ENCODE measurements around the gene RAB8B. TPM values are rescaled to one million over a fixed set of nuclear protein-coding genes. Genes with fewer than 3 reads are reported as not detected.

Gene RAB8B
- total and polyA plus RNA-seq, 9 of the 15 experiments (the other 6 are each of a cell fraction or from before 2014, with no cell fraction given): 7.8 to 32.1 (median 24.2) TPM

DNA sequence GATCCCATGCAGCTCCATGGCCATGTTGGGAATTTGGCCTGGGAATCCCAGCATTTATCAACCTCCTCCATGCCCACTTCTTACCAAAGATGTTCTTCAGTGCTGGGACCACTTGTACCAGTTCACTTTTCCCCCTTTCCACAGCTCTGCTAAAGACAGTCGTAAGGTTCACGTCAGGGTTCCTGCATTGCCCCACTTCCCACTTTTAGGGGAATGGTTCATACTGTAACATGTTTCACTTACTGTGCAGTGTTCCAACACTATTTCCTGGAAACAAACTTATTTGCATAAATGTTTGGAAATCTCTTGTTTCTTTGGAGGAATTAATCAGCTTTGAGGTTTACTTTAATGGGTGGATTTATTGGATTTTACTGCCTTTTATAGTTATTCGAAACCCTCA, 105.0 kb downstream of the RAB8B start:
- no peak overlapping the region for H3K4me3 ChIP-seq
- no peaks in the 10 kb centered on the region for H3K27me3 ChIP-seq (ENCODE audit: control insufficient read depth in 2 of 2, insufficient read depth in 2 of 2, low read length in 2 of 2)
- H3K4me2 ChIP-seq (ENCODE audit: insufficient read depth, low read length): no peak overlapping the region
- no TSS peak for BruUV-seq (replicated peaks)
- no peaks in the 10 kb centered on the region for H3K9me3 ChIP-seq (replicated peaks; ENCODE audit: control insufficient read depth, insufficient read depth, low read depth, low read length)
- DNase-seq (ENCODE audit: extremely low read depth in 1 of 4, low spot score in 3 of 4) (no peak), FAIRE-seq (no peak), ATAC-seq (no peak)
- intact Hi-C loops (cut with micrococcal nuclease): no loop called here
- H3K9me1 ChIP-seq (ENCODE audit: control insufficient read depth, insufficient read depth, low read length): no peaks in the 10 kb centered on the region
- ChIA-PET POLR2A (interaction anchor here (0.6 to 1.7 kb wide), 2 partner anchors 11 to 17 kb away, joined by 3 to 6 read pairs; partner anchors contain the start of gene APH1B), CTCF (ENCODE audit: low intra/inter-chr PET ratio) (no interaction called here)
- no peak overlapping the region for H3K9ac ChIP-seq (ENCODE audit: insufficient read depth in 1 of 2, low read depth in 2 of 2, low read length in 2 of 2)
- WGBS (ENCODE audit: insufficient coverage, low coverage, missing lambda C conversion rate): 97% methylated on average over 3 of the region's 3 CpGs
- peaks cover 4 to 16% of the 10 kb centered on the region in 2 experiments for H3K4me1 ChIP-seq (replicated peaks in 1 of 2; ENCODE audit: control insufficient read depth in 2 of 2, insufficient read depth in 2 of 2, low read length in 2 of 2)
- TF ChIP-seq SOX6 (IDR thresholded peaks at IDR 0.05) (no peak), ZC3H11A (IDR thresholded peaks at IDR 0.05; ENCODE audit: low read depth, low read length) (no peak), ZNF592 (IDR thresholded peaks at IDR 0.05) (no peak), PURB (CRISPR knock-in tag; IDR thresholded peaks at IDR 0.05; ENCODE audit: low read depth) (no peak), CEBPZ (IDR thresholded peaks at IDR 0.05; ENCODE audit: borderline replicate concordance, low read depth, low read length) (no peak), SMAD1 (IDR thresholded peaks at IDR 0.05; ENCODE audit: low read depth, low read length, partially characterized antibody) (no peak), FOXJ2 (tag; IDR thresholded peaks at IDR 0.05) (no peak), ZNF561 (CRISPR knock-in tag; conservative IDR thresholded peaks at IDR 0.05) (no peak), MBD2 (IDR thresholded peaks at IDR 0.05; ENCODE audit: borderline replicate concordance, low read depth) (no peak), ZFPM2 (CRISPR knock-in tag; IDR thresholded peaks at IDR 0.05) (no peak)
- TF ChIP-seq, protein P1, sequence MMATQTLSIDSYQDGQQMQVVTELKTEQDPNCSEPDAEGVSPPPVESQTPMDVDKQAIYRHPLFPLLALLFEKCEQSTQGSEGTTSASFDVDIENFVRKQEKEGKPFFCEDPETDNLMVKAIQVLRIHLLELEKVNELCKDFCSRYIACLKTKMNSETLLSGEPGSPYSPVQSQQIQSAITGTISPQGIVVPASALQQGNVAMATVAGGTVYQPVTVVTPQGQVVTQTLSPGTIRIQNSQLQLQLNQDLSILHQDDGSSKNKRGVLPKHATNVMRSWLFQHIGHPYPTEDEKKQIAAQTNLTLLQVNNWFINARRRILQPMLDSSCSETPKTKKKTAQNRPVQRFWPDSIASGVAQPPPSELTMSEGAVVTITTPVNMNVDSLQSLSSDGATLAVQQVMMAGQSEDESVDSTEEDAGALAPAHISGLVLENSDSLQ (IDR thresholded peaks at IDR 0.05): no peak
- H3K79me2 ChIP-seq (ENCODE audit: control insufficient read depth, insufficient read depth, low read length): no peaks in the 10 kb centered on the region
- no peaks in the 10 kb centered on the region for H4K20me1 ChIP-seq (replicated peaks; ENCODE audit: control insufficient read depth, insufficient read depth, low read length)
- H3K27ac ChIP-seq (ENCODE audit: extremely low read depth, low read depth, low read length): no peak overlapping the region
- in situ Hi-C loops (cut with MboI): loop anchor here (5.0 to 25.0 kb wide), 3 partner anchors 108 to 768 kb away; partner anchors contain the start of gene FBXL22
- H2AFZ ChIP-seq (ENCODE audit: low read depth, low read length): no peak overlapping the region
- H3K36me3 ChIP-seq (ENCODE audit: control insufficient read depth, insufficient read depth, low read length): no peaks in the 10 kb centered on the region; the same call in 2 of the 3 replicates
